PC-9 (cell line): ENCODE measurements around the gene CDC37L1. TPM values are rescaled to one million over a fixed set of nuclear protein-coding genes. Genes with fewer than 3 reads are reported as not detected.

Experiments
- BruUV-seq: library from RNA; stranded (reverse); fragments of 400-500 nt; replicated peaks from 2 replicates; lab custom pipeline; 2021; lab: Mats Ljungman, UMichigan
- CTCF ChIA-PET: fragments of 300-600 bp; sonication (Branson Sonifier 250); formaldehyde crosslinking; loops from one replicate; lab custom pipeline; 2022; ENCODE audit warnings: antibody characterized with exemption; lab: Charles Lee
- POLR2A ChIA-PET: fragments of 300-600 bp; sonication (Branson Sonifier 250); formaldehyde crosslinking; loops from one replicate; lab custom pipeline; 2022; ENCODE audit warnings: antibody characterized with exemption; ENCODE audit not compliant: unreplicated experiment; lab: Charles Lee
- DNase-seq, 2 experiments: peaks; one replicate each; pipeline versions ENCODE4 v3.0.0 to v3.0.0-alpha.2; 2015 to 2022; ENCODE audit warnings: mixed read lengths in 1 of 2
- H2AFZ ChIP-seq: fragments of 200-600 bp; sonication (generic); 2 replicates; pipeline ENCODE4 v1.8.1; 2017; ENCODE audit warnings: antibody characterized with exemption
- H3F3A ChIP-seq: fragments of 200-600 bp; sonication (generic); 2 replicates; pipeline ENCODE4 v1.8.1; 2017; ENCODE audit warnings: antibody characterized with exemption, mild to moderate bottlenecking, low read depth; ENCODE audit not compliant: insufficient read depth
- H3K27ac ChIP-seq: fragments of 200-600 bp; sonication (generic); 2 replicates; pipeline ENCODE4 v1.6.1; 2016; ENCODE audit warnings: mixed run types
- H3K27me3 ChIP-seq: fragments of 200-600 bp; sonication (generic); 2 replicates; pipeline ENCODE4 v1.6.1; 2016; ENCODE audit warnings: low read depth, mixed run types; ENCODE audit not compliant: insufficient read depth
- H3K36me3 ChIP-seq: fragments of 200-600 bp; sonication (generic); 2 replicates; pipeline ENCODE4 v1.6.1; 2016; ENCODE audit warnings: low read depth, mixed run types
- H3K4me1 ChIP-seq: fragments of 200-600 bp; sonication (generic); replicated peaks from 2 replicates; pipeline ENCODE4 v1.6.1; 2016; ENCODE audit warnings: mixed run types; ENCODE audit not compliant: insufficient read depth
- H3K4me2 ChIP-seq: fragments of 200-600 bp; sonication (generic); 2 replicates; pipeline ENCODE4 v1.6.1; 2017; ENCODE audit warnings: mixed run types
- H3K4me3 ChIP-seq: fragments of 200-600 bp; sonication (generic); 2 replicates; pipeline ENCODE4 v1.6.1; 2016; ENCODE audit warnings: mixed run types
- H3K79me2 ChIP-seq: fragments of 200-600 bp; sonication (generic); 2 replicates; pipeline ENCODE4 v1.6.1; 2017; ENCODE audit warnings: low read depth, mixed run types
- H3K9me2 ChIP-seq: fragments of 200-600 bp; sonication (generic); 2 replicates; pipeline ENCODE4 v1.8.1; 2017; ENCODE audit warnings: mild to moderate bottlenecking; ENCODE audit not compliant: insufficient read depth
- H3K9me3 ChIP-seq: fragments of 200-600 bp; sonication (generic); 2 replicates; pipeline ENCODE4 v1.8.1; 2016; ENCODE audit warnings: low read depth; ENCODE audit not compliant: insufficient read depth
- H4K20me1 ChIP-seq: fragments of 200-600 bp; sonication (generic); 2 replicates; pipeline ENCODE4 v1.8.1; 2017; ENCODE audit not compliant: insufficient read depth
- EZH2 ChIP-seq: fragments of 200-600 bp; sonication (generic); IDR thresholded peaks from 2 replicates; pipeline ENCODE4 v1.8.0; 2017; ENCODE audit warnings: antibody characterized with exemption, low read depth
- intact Hi-C: fragments of 100-400 bp; cut with micrococcal nuclease; formaldehyde crosslinking; loops from one replicate; pipeline ENCODE4 v1.10.0; 2022; ENCODE audit not compliant: unreplicated experiment
- total RNA-seq: library from RNA; stranded (reverse); gene quantifications from 2 replicates; pipeline ENCODE4 v1.2.3, GENCODE V29; 2021
- TF ChIP-seq, protein P1 (sequence below): fragments of 200-600 bp; sonication (generic); conservative IDR thresholded peaks from 2 replicates; pipeline ENCODE4 v1.6.1; 2017; ENCODE audit warnings: mixed run types, antibody characterized with exemption, mild to moderate bottlenecking, moderate library complexity

The CDC37L1 gene
- total RNA-seq, 1 experiment from 2014 or later = 6.7 TPM

GRCh38 chr9:4690144-4690543 is 10.8 kb downstream of the CDC37L1 start:
- Histone ChIP-seq H3K27ac (no peak overlapping the region), H3K36me3 (no peaks in the 10 kb centered on the region), H3K9me3 (no peaks in the 10 kb centered on the region), H4K20me1 (no peaks in the 10 kb centered on the region), H3K27me3 (no peaks in the 10 kb centered on the region), H3K4me2 (no peak overlapping the region), H3K9me2 (no peaks in the 10 kb centered on the region), H3F3A (no peaks in the 10 kb centered on the region), H3K4me3 (no peak overlapping the region), H2AFZ (no peak overlapping the region), H3K4me1 (no peaks in the 10 kb centered on the region), H3K79me2 (no peaks in the 10 kb centered on the region)
- BruUV-seq = no TSS peak
- intact Hi-C loops = no loop called here
- TF ChIP-seq, protein P1, sequence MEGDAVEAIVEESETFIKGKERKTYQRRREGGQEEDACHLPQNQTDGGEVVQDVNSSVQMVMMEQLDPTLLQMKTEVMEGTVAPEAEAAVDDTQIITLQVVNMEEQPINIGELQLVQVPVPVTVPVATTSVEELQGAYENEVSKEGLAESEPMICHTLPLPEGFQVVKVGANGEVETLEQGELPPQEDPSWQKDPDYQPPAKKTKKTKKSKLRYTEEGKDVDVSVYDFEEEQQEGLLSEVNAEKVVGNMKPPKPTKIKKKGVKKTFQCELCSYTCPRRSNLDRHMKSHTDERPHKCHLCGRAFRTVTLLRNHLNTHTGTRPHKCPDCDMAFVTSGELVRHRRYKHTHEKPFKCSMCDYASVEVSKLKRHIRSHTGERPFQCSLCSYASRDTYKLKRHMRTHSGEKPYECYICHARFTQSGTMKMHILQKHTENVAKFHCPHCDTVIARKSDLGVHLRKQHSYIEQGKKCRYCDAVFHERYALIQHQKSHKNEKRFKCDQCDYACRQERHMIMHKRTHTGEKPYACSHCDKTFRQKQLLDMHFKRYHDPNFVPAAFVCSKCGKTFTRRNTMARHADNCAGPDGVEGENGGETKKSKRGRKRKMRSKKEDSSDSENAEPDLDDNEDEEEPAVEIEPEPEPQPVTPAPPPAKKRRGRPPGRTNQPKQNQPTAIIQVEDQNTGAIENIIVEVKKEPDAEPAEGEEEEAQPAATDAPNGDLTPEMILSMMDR = no peak
- TF ChIP-seq EZH2 = no peak
- CTCF ChIA-PET = interaction anchor here (0.7 kb wide), 1 partner anchor 636 kb away, joined by 3 read pairs; no protein-coding TSS in a partner anchor
- POLR2A ChIA-PET = no interaction called here
- no peak for DNase-seq

- H3K9me3 ChIP-seq = no peaks in the 10 kb centered on the region
- H4K20me1 ChIP-seq = 0 out of 2 replicates have a peak, but pooled peaks cover 3% of the 10 kb centered on the region
- H3K4me2 ChIP-seq = no peak overlapping the region
- ChIA-PET POLR2A (interaction anchor here (0.6 kb wide), 1 partner anchor 1790 kb away, joined by 3 read pairs; no protein-coding TSS in a partner anchor), CTCF (no interaction called here)
- no peak for TF ChIP-seq EZH2
- H3F3A ChIP-seq = no peaks in the 10 kb centered on the region
- H3K79me2 ChIP-seq = no peaks in the 10 kb centered on the region
- H3K9me2 ChIP-seq = no peaks in the 10 kb centered on the region
- no peak for DNase-seq
- no peaks in the 10 kb centered on the region for H3K27me3 ChIP-seq
- H3K36me3 ChIP-seq = no peaks in the 10 kb centered on the region
- BruUV-seq = no TSS peak
- H2AFZ ChIP-seq = no peak overlapping the region
- no peak overlapping the region for H3K4me3 ChIP-seq
- intact Hi-C loops = no loop called here
- H3K4me1 ChIP-seq = no peaks in the 10 kb centered on the region
- no peak overlapping the region for H3K27ac ChIP-seq
Observed at GRCh38 chr9:4691795-4692194, 12.4 kb downstream of the CDC37L1 start.

DNA sequence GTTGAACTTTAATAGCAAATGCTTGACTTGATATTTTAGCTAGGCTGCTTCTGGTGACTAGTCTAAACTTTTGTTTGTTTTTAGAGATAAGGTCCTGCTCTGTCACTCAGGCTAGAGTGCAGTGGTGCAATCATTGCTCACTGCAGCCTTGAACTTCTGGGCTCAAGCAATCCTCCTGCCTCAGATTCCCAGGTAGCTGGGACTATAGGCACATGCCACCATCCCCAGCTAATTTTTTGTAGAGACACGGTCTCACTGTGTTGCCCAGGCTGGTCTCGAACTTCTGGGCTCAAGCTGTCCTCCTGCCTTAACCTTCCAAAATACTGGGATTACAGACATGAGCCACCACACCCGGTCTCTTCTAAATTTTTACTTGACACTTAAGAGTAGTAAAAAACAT is 20.7 kb downstream of the CDC37L1 start:
- Histone ChIP-seq H3F3A (no peaks in the 10 kb centered on the region), H3K9me3 (no peaks in the 10 kb centered on the region), H3K79me2 (no peaks in the 10 kb centered on the region), H4K20me1 (0 out of 2 replicates have a peak, but pooled peaks cover 3% of the 10 kb centered on the region), H3K27ac (no peak overlapping the region), H2AFZ (no peak overlapping the region), H3K4me2 (no peak overlapping the region), H3K4me1 (no peaks in the 10 kb centered on the region), H3K36me3 (peaks cover 9% of the 10 kb centered on the region; the same call in 1 of the 2 replicates), H3K9me2 (no peaks in the 10 kb centered on the region), H3K4me3 (no peak overlapping the region), H3K27me3 (no peaks in the 10 kb centered on the region)
- CTCF ChIA-PET = no interaction called here
- no TSS peak for BruUV-seq
- POLR2A ChIA-PET = interaction anchor here (0.7 kb wide), 1 partner anchor 478 kb away, joined by 3 read pairs; no protein-coding TSS in a partner anchor
- TF ChIP-seq EZH2 = no peak
- TF ChIP-seq, protein P1 = no peak
- intact Hi-C loops = no loop called here
- no peak for DNase-seq

- intact Hi-C loops = no loop called here
- TF ChIP-seq EZH2 = no peak
- TF ChIP-seq, protein P1 = no peak
- Histone ChIP-seq H3K9me2 (no peaks in the 10 kb centered on the region), H3F3A (no peaks in the 10 kb centered on the region), H3K4me3 (no peak overlapping the region), H2AFZ (no peak overlapping the region), H3K79me2 (no peaks in the 10 kb centered on the region), H3K4me2 (no peak overlapping the region), H3K36me3 (peaks cover 11% of the 10 kb centered on the region; the same call in 1 of the 2 replicates), H3K9me3 (no peaks in the 10 kb centered on the region), H3K27ac (no peak overlapping the region), H3K27me3 (no peaks in the 10 kb centered on the region), H4K20me1 (0 out of 2 replicates have a peak, but pooled peaks cover 3% of the 10 kb centered on the region), H3K4me1 (no peaks in the 10 kb centered on the region)
- CTCF ChIA-PET = no interaction called here
- BruUV-seq = no TSS peak
- DNase-seq = no peak
- POLR2A ChIA-PET = no interaction called here
Observed at GRCh38 chr9:4700932-4701331, 21.6 kb downstream of the CDC37L1 start.
